Mesenchymal stem cell (in vitro differentiated cells and primary cell): ENCODE measurements around the gene CDH4.

Experiments used
- DNase-seq: peaks from one replicate; pipeline ENCODE4 v3.0.0-alpha.2; 2013
- H2AFZ ChIP-seq: one replicate; pipeline ENCODE4 v1.6.1; 2013; ENCODE audit warnings: low read depth, mild to moderate bottlenecking, control low read depth, inconsistent platforms, low read length, moderate library complexity
- H2AK5ac ChIP-seq: 2 replicates; pipeline ENCODE4 v1.6.1; 2013; ENCODE audit warnings: low read length, moderate library complexity, mild to moderate bottlenecking, inconsistent platforms; ENCODE audit not compliant: severe bottlenecking
- H2BK120ac ChIP-seq: one replicate; pipeline ENCODE4 v1.6.1; 2013; ENCODE audit warnings: low read depth, mild to moderate bottlenecking, inconsistent platforms, low read length, moderate library complexity
- H2BK12ac ChIP-seq, 2 experiments: one replicate each; pipeline ENCODE4 v1.6.1; 2013; ENCODE audit warnings: inconsistent platforms in 2 of 2, low read length in 2 of 2, mild to moderate bottlenecking in 2 of 2, moderate library complexity in 2 of 2, control low read depth in 1 of 2
- H2BK15ac ChIP-seq: one replicate; pipeline ENCODE4 v1.6.1; 2013; ENCODE audit warnings: mild to moderate bottlenecking, low read depth, inconsistent platforms; ENCODE audit not compliant: poor library complexity, severe bottlenecking
- H2BK5ac ChIP-seq: 2 replicates; pipeline ENCODE4 v1.6.1; 2013; ENCODE audit warnings: low read depth, mild to moderate bottlenecking, low read length, control low read depth, inconsistent platforms; ENCODE audit not compliant: poor library complexity, severe bottlenecking
- H3K14ac ChIP-seq, 2 experiments: one replicate each; pipeline ENCODE4 v1.6.1; 2013; ENCODE audit warnings: inconsistent platforms in 2 of 2, low read length in 2 of 2, control low read depth in 1 of 2, mild to moderate bottlenecking in 1 of 2, moderate library complexity in 1 of 2
- H3K18ac ChIP-seq, 2 experiments: one replicate each; pipeline ENCODE4 v1.6.1; 2013; ENCODE audit warnings: inconsistent platforms in 2 of 2, low read length in 2 of 2, control low read depth in 1 of 2, low read depth in 1 of 2, mild to moderate bottlenecking in 1 of 2
- H3K23ac ChIP-seq, 2 experiments: one replicate each; pipeline ENCODE4 v1.6.1; 2013; ENCODE audit warnings: inconsistent platforms in 2 of 2, low read length in 2 of 2, mild to moderate bottlenecking in 2 of 2, moderate library complexity in 2 of 2, control low read depth in 1 of 2
- H3K27ac ChIP-seq: 2 replicates; pipeline ENCODE4 v1.5.1; 2013; ENCODE audit warnings: mild to moderate bottlenecking, moderate library complexity, low read length, control low read depth, inconsistent platforms; ENCODE audit not compliant: poor library complexity, severe bottlenecking
- H3K27me3 ChIP-seq, 2 experiments: 2 replicates each; pipeline versions ENCODE4 v1.6.1 to v1.7.0; 2013; ENCODE audit warnings: low read length in 2 of 2, mild to moderate bottlenecking in 2 of 2, moderate library complexity in 2 of 2, control low read depth in 1 of 2, inconsistent platforms in 1 of 2; ENCODE audit not compliant: control insufficient read depth in 1 of 2, insufficient read depth in 1 of 2
- H3K36me3 ChIP-seq, 2 experiments: 2 replicates each; pipeline versions ENCODE4 v1.6.1 to v1.7.0; 2013; ENCODE audit warnings: low read length in 2 of 2, control low read depth in 1 of 2, inconsistent platforms in 1 of 2, low read depth in 1 of 2, mild to moderate bottlenecking in 1 of 2; ENCODE audit not compliant: insufficient read depth in 2 of 2, control insufficient read depth in 1 of 2
- H3K4ac ChIP-seq, 2 experiments: one replicate each; pipeline ENCODE4 v1.6.1; 2013; ENCODE audit warnings: inconsistent platforms in 2 of 2, low read length in 2 of 2, mild to moderate bottlenecking in 2 of 2, moderate library complexity in 2 of 2, control low read depth in 1 of 2, low read depth in 1 of 2
- H3K4me1 ChIP-seq: 2 replicates; pipeline ENCODE4 v1.6.1; 2013; ENCODE audit warnings: low read depth, low read length, control low read depth; ENCODE audit not compliant: control insufficient read depth, insufficient read depth
- H3K4me2 ChIP-seq: 2 replicates; pipeline ENCODE4 v1.6.1; 2013; ENCODE audit warnings: low read length, mild to moderate bottlenecking, inconsistent platforms; ENCODE audit not compliant: poor library complexity, severe bottlenecking
- H3K4me3 ChIP-seq, 2 experiments: 2 replicates each; pipeline versions ENCODE4 v1.5.1 to v1.7.0; 2013; ENCODE audit warnings: low read length in 2 of 2, mild to moderate bottlenecking in 2 of 2, control low read depth in 1 of 2, low read depth in 1 of 2; ENCODE audit not compliant: insufficient read depth in 1 of 2
- H3K79me1 ChIP-seq: replicated peaks from 2 replicates; pipeline ENCODE4 v1.6.1; 2013; ENCODE audit warnings: mild to moderate bottlenecking, control low read depth, low read length, inconsistent platforms; ENCODE audit not compliant: poor library complexity, severe bottlenecking
- H3K9ac ChIP-seq: 2 replicates; pipeline ENCODE4 v1.7.0; 2013; ENCODE audit warnings: mild to moderate bottlenecking, low read length, moderate library complexity
- H3K9me3 ChIP-seq: 2 replicates; pipeline ENCODE4 v1.7.0; 2013; ENCODE audit warnings: mild to moderate bottlenecking, low read length; ENCODE audit not compliant: control insufficient read depth
- H4K8ac ChIP-seq: one replicate; pipeline ENCODE4 v1.6.1; 2013; ENCODE audit warnings: inconsistent platforms, mild to moderate bottlenecking, low read length, moderate library complexity
- H4K91ac ChIP-seq: one replicate; pipeline ENCODE4 v1.6.1; 2013; ENCODE audit warnings: mild to moderate bottlenecking, low read length, inconsistent platforms
- WGBS: methylation state at CpG from one replicate; pipeline ENCODE4 v1.1.7; 2013; ENCODE audit warnings: mixed read lengths; 5-methylcytosine and 5-hydroxymethylcytosine counted together

CDH4 gene

DNA sequence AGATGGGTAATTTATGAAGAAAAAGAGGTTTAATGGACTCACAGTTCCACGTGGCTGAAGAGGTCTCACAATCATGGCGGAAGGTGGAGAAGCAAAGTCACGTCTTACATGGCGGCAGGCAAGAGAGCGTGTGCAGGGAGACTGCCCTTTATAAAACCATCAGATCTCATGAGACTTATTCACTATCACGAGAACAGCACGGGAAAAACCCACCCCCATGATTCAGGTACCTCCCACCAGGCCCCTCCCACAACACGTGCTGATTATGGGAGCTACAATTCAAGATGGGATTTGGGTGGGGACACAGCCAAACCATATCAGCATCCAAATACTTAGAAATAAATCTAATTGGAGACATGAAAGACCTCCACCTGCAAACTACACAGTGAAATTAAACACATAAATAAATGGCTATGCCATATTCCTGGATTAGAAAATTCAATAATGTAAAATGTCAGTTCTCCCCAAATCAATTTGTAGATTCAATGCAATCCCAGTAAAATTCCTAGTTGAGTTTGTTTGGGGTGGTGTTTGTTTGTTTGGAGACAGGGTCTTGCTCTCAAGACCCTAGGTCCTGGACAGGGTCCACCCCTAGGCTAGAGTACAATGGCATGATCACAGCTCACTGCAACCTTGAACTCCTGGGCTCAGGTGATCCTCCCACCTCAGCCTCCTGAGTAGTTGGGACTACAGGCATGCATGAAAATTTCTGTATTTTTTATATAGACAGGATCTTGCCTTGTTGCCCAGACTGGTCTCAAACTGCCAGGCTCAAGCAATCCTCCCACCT, 712.0 kb downstream of the CDH4 start:
- Histone ChIP-seq H3K9ac (no peak overlapping the region), H2BK120ac (no peak overlapping the region), H3K9me3 (no peaks in the 10 kb centered on the region), H3K4me3 (no peak overlapping the region), H3K27me3 (peaks cover 25 to 40% of the 10 kb centered on the region in 2 experiments), H2BK15ac (no peak overlapping the region), H3K27ac (no peak overlapping the region), H2BK5ac (no peak overlapping the region), H3K4ac (no peak overlapping the region), H2BK12ac (no peak overlapping the region), H4K8ac (no peak overlapping the region), H3K4me1 (no peaks in the 10 kb centered on the region), H3K79me1 (peaks cover 1% of the 10 kb centered on the region), H4K91ac (no peak overlapping the region), H3K4me2 (no peak overlapping the region), H3K23ac (no peak overlapping the region), H2AFZ (no peak overlapping the region), H3K14ac (no peak overlapping the region), H2AK5ac (no peak overlapping the region), H3K36me3 (peaks cover 0 to 3% of the 10 kb centered on the region in 2 experiments), H3K18ac (no peak overlapping the region)
- no peak for DNase-seq
- WGBS, result 97% methylated on average over 8 of the region's 8 CpGs

DNA sequence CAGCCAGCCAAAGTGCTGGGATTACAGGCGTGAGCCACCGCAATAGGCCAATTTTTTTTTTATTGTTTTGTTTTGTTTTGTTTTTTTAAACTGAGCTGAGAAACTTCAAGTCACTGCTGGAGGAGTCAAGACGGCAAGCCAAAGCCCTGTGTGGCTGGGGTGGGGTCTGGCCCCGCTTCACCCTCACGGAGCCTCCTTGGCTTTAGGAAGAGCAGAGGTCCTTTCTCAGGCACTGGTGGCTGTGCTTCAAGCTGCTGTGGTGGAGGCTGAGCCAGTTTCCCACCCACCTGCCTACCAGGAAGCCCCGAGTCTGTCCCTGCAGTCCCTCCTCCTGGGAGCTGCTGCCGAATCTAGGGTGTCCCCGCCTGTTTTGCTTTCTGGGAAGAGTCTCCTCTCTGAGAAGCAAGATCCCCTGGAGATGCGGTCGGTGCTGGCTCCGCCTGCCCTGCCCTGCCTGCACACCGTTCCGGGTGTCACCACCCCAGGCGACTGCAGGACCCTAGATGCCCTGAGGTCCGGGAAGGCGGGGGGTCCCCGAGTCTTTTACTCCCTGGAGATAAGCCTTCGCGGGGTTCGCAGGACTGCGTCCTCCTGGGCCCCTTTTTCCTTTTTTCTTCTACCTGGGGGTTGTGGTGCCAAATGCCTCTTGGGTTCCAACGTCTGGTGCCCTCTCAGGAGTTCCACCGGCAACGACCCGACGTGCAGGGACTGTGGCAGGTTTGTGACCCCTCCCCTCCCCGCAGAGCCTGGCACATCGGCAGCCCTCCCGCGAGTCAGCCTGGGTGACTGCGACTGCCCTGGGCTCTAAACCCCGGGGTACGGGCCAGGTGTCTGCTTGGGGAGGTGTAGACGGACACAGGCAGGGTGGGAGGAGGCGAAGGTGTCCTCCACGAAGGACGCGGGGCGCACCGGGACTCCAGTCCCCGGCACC, 712.9 kb downstream of the CDH4 start:
- H2BK15ac ChIP-seq, result no peak overlapping the region
- H3K4ac ChIP-seq, result no peak overlapping the region
- H3K23ac ChIP-seq, result no peak overlapping the region
- WGBS, result 74% methylated on average over 27 of the region's 41 CpGs
- no peak overlapping the region for H2BK120ac ChIP-seq
- peaks cover 1% of the 10 kb centered on the region for H3K79me1 ChIP-seq
- no peak for DNase-seq
- no peak overlapping the region for H4K91ac ChIP-seq
- peaks cover 0 to 3% of the 10 kb centered on the region in 2 experiments for H3K36me3 ChIP-seq
- no peak overlapping the region for H3K18ac ChIP-seq
- peaks cover 22 to 39% of the 10 kb centered on the region in 2 experiments for H3K27me3 ChIP-seq
- H2BK12ac ChIP-seq, result no peak overlapping the region
- H3K27ac ChIP-seq, result no peak overlapping the region
- no peak overlapping the region for H4K8ac ChIP-seq
- H3K4me3 ChIP-seq, result no peak overlapping the region
- H3K4me1 ChIP-seq, result no peaks in the 10 kb centered on the region
- H3K14ac ChIP-seq, result no peak overlapping the region
- H3K9me3 ChIP-seq, result no peaks in the 10 kb centered on the region
- H3K9ac ChIP-seq, result no peak overlapping the region
- no peak overlapping the region for H3K4me2 ChIP-seq
- H2BK5ac ChIP-seq, result no peak overlapping the region
- no peak overlapping the region for H2AK5ac ChIP-seq
- H2AFZ ChIP-seq, result no peak overlapping the region

DNA sequence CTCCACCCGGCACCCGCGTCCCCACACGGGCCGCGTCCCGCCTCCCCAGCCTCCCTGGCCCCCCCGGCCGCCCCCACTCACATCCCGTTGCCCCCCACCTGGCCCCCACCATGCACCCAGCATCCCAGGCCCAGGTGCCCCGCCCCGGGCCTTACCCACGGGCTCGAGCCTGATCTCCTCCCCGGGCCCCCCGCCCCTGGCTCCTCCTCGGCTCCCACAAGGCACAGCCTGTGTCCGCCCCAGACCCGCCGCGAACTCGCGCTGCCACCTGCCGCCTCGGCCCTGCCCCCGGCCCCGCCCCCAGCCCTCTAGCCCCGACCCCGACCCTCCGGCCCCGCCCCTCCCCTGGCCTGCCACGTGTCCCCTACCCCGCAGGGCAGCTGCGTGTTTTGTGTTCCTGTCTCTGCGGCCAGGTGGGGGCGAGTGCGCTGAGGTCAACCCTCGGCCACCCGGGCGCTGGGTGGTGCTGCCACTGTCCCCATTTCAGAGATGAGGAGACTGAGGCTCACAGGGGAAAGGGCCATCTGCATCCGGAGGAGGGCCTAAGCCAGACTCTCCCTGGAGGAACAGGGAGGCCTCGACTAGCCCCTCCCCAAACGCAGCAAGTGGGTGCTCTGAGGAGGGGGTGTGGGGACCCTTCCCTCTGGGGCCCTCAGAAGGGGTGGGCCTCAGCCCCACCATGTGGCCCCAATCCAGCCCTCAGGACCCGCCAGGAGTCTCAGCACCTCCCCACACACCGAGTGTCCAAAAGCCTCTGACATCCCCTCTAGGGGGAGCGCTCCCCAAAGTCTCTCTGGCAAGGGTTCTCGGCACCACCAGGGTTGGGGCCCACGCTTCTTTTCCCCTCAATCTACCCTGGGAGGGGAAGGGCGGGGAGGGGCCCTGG, 713.8 kb downstream of the CDH4 start:
- Histone ChIP-seq H3K18ac (no peak overlapping the region), H2AFZ (no peak overlapping the region), H2BK120ac (no peak overlapping the region), H3K27ac (no peak overlapping the region), H3K23ac (no peak overlapping the region), H4K8ac (no peak overlapping the region), H3K4me1 (no peaks in the 10 kb centered on the region), H3K9ac (no peak overlapping the region), H3K4ac (no peak overlapping the region), H3K79me1 (peaks cover 1% of the 10 kb centered on the region), H3K4me2 (no peak overlapping the region), H3K36me3 (peaks cover 0 to 3% of the 10 kb centered on the region in 2 experiments), H2BK5ac (no peak overlapping the region), H3K4me3 (no peak overlapping the region), H4K91ac (no peak overlapping the region), H2BK12ac (no peak overlapping the region), H2BK15ac (no peak overlapping the region), H3K14ac (no peak overlapping the region), H3K9me3 (no peaks in the 10 kb centered on the region), H2AK5ac (no peak overlapping the region), H3K27me3 (peaks cover 22 to 39% of the 10 kb centered on the region in 2 experiments)
- 32% methylated on average over 36 of the region's 49 CpGs for WGBS
- no peak for DNase-seq
